T-helper 17 cell (primary cell): ENCODE measurements around the gene DMWD. TPM values are rescaled to one million over a fixed set of nuclear protein-coding genes. Genes with fewer than 3 reads are reported as not detected.
A peak's percentile ranks its signal among the peaks of the same experiment; 100 is the strongest.

ENCODE experiments used
- ATAC-seq: fragments of 150-1000 bp; cut with Tn5 transposase; 2 replicates; pipeline ENCODE4 v1.10.0; 2021; ENCODE audit warnings: mild to moderate bottlenecking, moderate library complexity
- DNase-seq, 3 donors: peaks; one replicate each; pipeline versions ENCODE4 v3.0.0 to v3.0.0-alpha.2; 2020 to 2021
- H3K9me3 ChIP-seq: one replicate; pipeline ENCODE4 v1.7.0; 2013; ENCODE audit warnings: low read length, mild to moderate bottlenecking; ENCODE audit not compliant: control insufficient read depth, poor library complexity, severe bottlenecking
- H3K27ac Mint-ChIP-seq: one replicate; pipeline ENCODE4 v1.8.0; 2022; ENCODE audit warnings: mild to moderate bottlenecking, moderate library complexity, mixed read lengths
- H3K27me3 Mint-ChIP-seq: one replicate; pipeline ENCODE4 v1.8.0; 2022; ENCODE audit warnings: mixed read lengths
- H3K36me3 Mint-ChIP-seq: one replicate; pipeline ENCODE4 v1.8.0; 2022; ENCODE audit warnings: low read depth, mixed read lengths
- H3K4me1 Mint-ChIP-seq: one replicate; pipeline ENCODE4 v1.8.0; 2022; ENCODE audit warnings: mild to moderate bottlenecking, mixed read lengths
- H3K4me3 Mint-ChIP-seq: one replicate; pipeline ENCODE4 v1.8.0; 2022; ENCODE audit warnings: mild to moderate bottlenecking, moderate library complexity, mixed read lengths
- total RNA-seq, 4 donors: library from RNA in 2 of 4; stranded (reverse) in 2 of 4; gene quantifications; one replicate each; pipeline ENCODE4 v1.2.3 and lab custom pipeline; 2022 to 2026

Gene DMWD
- total RNA-seq, 2 donors from 2014 or later = 28.3 to 49.1 TPM

GRCh38 chr19:45822716-45823115 is 30.1 kb upstream of the DMWD start:
- no peaks in the 10 kb centered on the region for H3K9me3 ChIP-seq
- Mint-ChIP-seq H3K27me3 (no peaks in the 10 kb centered on the region), H3K4me3 (no peak overlapping the region), H3K36me3 (no peaks in the 10 kb centered on the region), H3K27ac (peak overlapping the region; percentile 54), H3K4me1 (peaks cover 4% of the 10 kb centered on the region)
- ATAC-seq (no peak), DNase-seq (no peak)

- H3K36me3 Mint-ChIP-seq = no peaks in the 10 kb centered on the region
- no peak overlapping the region for H3K4me3 Mint-ChIP-seq
- no peaks in the 10 kb centered on the region for H3K9me3 ChIP-seq
- H3K27me3 Mint-ChIP-seq = no peaks in the 10 kb centered on the region
- ATAC-seq (no peak), DNase-seq (no peak)
- H3K27ac Mint-ChIP-seq = no peak overlapping the region
- H3K4me1 Mint-ChIP-seq = peaks cover 2% of the 10 kb centered on the region
Measured at GRCh38 chr19:45821570-45821969, 28.9 kb upstream of the DMWD start.

- ATAC-seq (no peak), DNase-seq (no peak)
- H3K36me3 Mint-ChIP-seq = no peaks in the 10 kb centered on the region
- no peak overlapping the region for H3K27ac Mint-ChIP-seq
- H3K9me3 ChIP-seq = no peaks in the 10 kb centered on the region
- no peaks in the 10 kb centered on the region for H3K27me3 Mint-ChIP-seq
- peaks cover 2% of the 10 kb centered on the region for H3K4me1 Mint-ChIP-seq
- no peak overlapping the region for H3K4me3 Mint-ChIP-seq
Measured at GRCh38 chr19:45821103-45821521, 28.5 kb upstream of the DMWD start.

- H3K4me3 Mint-ChIP-seq = no peak overlapping the region
- no peak for DNase-seq
- H3K27ac Mint-ChIP-seq = no peak overlapping the region
Measured at GRCh38 chr19:45820413-45821102, 27.9 kb upstream of the DMWD start.

GRCh38 chr19:45819769-45820168 is 27.1 kb upstream of the DMWD start:
- no peak for ATAC-seq
- H3K27me3 Mint-ChIP-seq = no peaks in the 10 kb centered on the region

More at GRCh38 chr19:45820413-45821102, 27.9 kb upstream of the DMWD start:
- Mint-ChIP-seq H3K4me1 (peaks cover 2% of the 10 kb centered on the region), H3K27me3 (no peaks in the 10 kb centered on the region), H3K36me3 (no peaks in the 10 kb centered on the region)
- ATAC-seq = no peak
- H3K9me3 ChIP-seq = no peaks in the 10 kb centered on the region

GRCh38 chr19:45817725-45818301 is 25.2 kb upstream of the DMWD start:
- ATAC-seq (peak; percentile 4), DNase-seq (no peak)
- no peaks in the 10 kb centered on the region for H3K9me3 ChIP-seq
- peak overlapping the region; percentile 53 for H3K27ac Mint-ChIP-seq
- H3K36me3 Mint-ChIP-seq = no peaks in the 10 kb centered on the region
- no peak overlapping the region for H3K4me3 Mint-ChIP-seq
- H3K27me3 Mint-ChIP-seq = no peaks in the 10 kb centered on the region
- H3K4me1 Mint-ChIP-seq = no peaks in the 10 kb centered on the region

More at GRCh38 chr19:45819769-45820168, 27.1 kb upstream of the DMWD start:
- H3K9me3 ChIP-seq = no peaks in the 10 kb centered on the region
- H3K36me3 Mint-ChIP-seq = no peaks in the 10 kb centered on the region
- peaks cover 2% of the 10 kb centered on the region for H3K4me1 Mint-ChIP-seq
- H3K27ac Mint-ChIP-seq = no peak overlapping the region
- H3K4me3 Mint-ChIP-seq = no peak overlapping the region
- no peak for DNase-seq

- DNase-seq (peak; percentile 89 to 98 (median 93)), ATAC-seq (peak; percentile 100)
- peaks cover 2% of the 10 kb centered on the region for H3K27me3 Mint-ChIP-seq
- H3K36me3 Mint-ChIP-seq = no peaks in the 10 kb centered on the region
- H3K4me1 Mint-ChIP-seq = no peaks in the 10 kb centered on the region
- H3K9me3 ChIP-seq = no peaks in the 10 kb centered on the region
- H3K27ac Mint-ChIP-seq = peak overlapping the region; percentile 53
- peak overlapping the region; percentile 36 for H3K4me3 Mint-ChIP-seq
Measured at GRCh38 chr19:45817010-45817724, 24.5 kb upstream of the DMWD start.

- no peaks in the 10 kb centered on the region for H3K4me1 Mint-ChIP-seq
- H3K4me3 Mint-ChIP-seq = peak overlapping the region; percentile 19
- no peaks in the 10 kb centered on the region for H3K9me3 ChIP-seq
- ATAC-seq (no peak), DNase-seq (no peak)
- H3K27me3 Mint-ChIP-seq = peaks cover 4% of the 10 kb centered on the region
- no peaks in the 10 kb centered on the region for H3K36me3 Mint-ChIP-seq
- H3K27ac Mint-ChIP-seq = no peak overlapping the region
Measured at GRCh38 chr19:45816236-45817009, 23.8 kb upstream of the DMWD start.

- Mint-ChIP-seq H3K36me3 (no peaks in the 10 kb centered on the region), H3K4me1 (no peaks in the 10 kb centered on the region), H3K27me3 (peaks cover 4% of the 10 kb centered on the region), H3K4me3 (peak overlapping the region; percentile 19), H3K27ac (no peak overlapping the region)
- ATAC-seq (no peak), DNase-seq (no peak)
- H3K9me3 ChIP-seq = no peaks in the 10 kb centered on the region
Measured at GRCh38 chr19:45815481-45816216, 23.0 kb upstream of the DMWD start.

- H3K27ac Mint-ChIP-seq = no peak within 1 kb of the TSS
- DNase-seq (no peak), ATAC-seq (no peak)
- peaks cover 4% of the 10 kb centered on the region for H3K27me3 Mint-ChIP-seq
- no peaks in the 10 kb centered on the region for H3K9me3 ChIP-seq
- H3K36me3 Mint-ChIP-seq = no peaks in the 10 kb centered on the region
- H3K4me3 Mint-ChIP-seq = peak within 1 kb of the TSS; percentile 19
- no peaks in the 10 kb centered on the region for H3K4me1 Mint-ChIP-seq
Measured at GRCh38 chr19:45814851-45815480, 22.3 kb upstream of the DMWD start, which contains the start of gene RSPH6A. TSS of gene RSPH6A (minus strand) at chr19:45815308. CDS start at chr19:45815176, 132 bp downstream.

GRCh38 chr19:45814166-45814780 is 21.6 kb upstream of the DMWD start:
- Mint-ChIP-seq H3K27ac (no peak overlapping the region), H3K27me3 (peaks cover 4% of the 10 kb centered on the region), H3K4me3 (no peak overlapping the region), H3K36me3 (no peaks in the 10 kb centered on the region), H3K4me1 (peaks cover 3% of the 10 kb centered on the region)
- H3K9me3 ChIP-seq = no peaks in the 10 kb centered on the region
- DNase-seq (no peak), ATAC-seq (no peak)

GRCh38 chr19:45812297-45812696 is 19.7 kb upstream of the DMWD start:
- no peak overlapping the region for H3K27ac Mint-ChIP-seq

More at GRCh38 chr19:45812297-45812696, 19.7 kb upstream of the DMWD start:
- Mint-ChIP-seq H3K27me3 (peaks cover 4% of the 10 kb centered on the region), H3K4me1 (peaks cover 3% of the 10 kb centered on the region), H3K4me3 (no peak overlapping the region), H3K36me3 (no peaks in the 10 kb centered on the region)
- ATAC-seq (no peak), DNase-seq (no peak)
- H3K9me3 ChIP-seq = no peaks in the 10 kb centered on the region
